ENCODE measurements around the gene ADGRE1.

ADGRE1 gene

GRCh38 chr19:6876748-6877147 is 10.6 kb upstream of the ADGRE1 start:
- no peak overlapping the region for H3K4me3 ChIP-seq (ENCODE audit: low read depth, low read length)
- no peak for TF ChIP-seq CTCF (IDR thresholded peaks at IDR 0.05; ENCODE audit: low read depth, low read length, missing control alignments)
- no peak for DNase-seq (ENCODE audit: low read depth)

- no peak for TF ChIP-seq CTCF (IDR thresholded peaks at IDR 0.05; ENCODE audit: low read depth, low read length, missing control alignments)
- H3K4me3 ChIP-seq (ENCODE audit: low read depth, low read length), result no peak overlapping the region
- DNase-seq (ENCODE audit: low read depth), result no peak
Measured at GRCh38 chr19:6877766-6878165, 9.6 kb upstream of the ADGRE1 start.

- TF ChIP-seq CTCF (IDR thresholded peaks at IDR 0.05; ENCODE audit: low read depth, low read length, missing control alignments), result no peak
- DNase-seq (ENCODE audit: low read depth), result no peak
- no peak overlapping the region for H3K4me3 ChIP-seq (ENCODE audit: low read depth, low read length)
Measured at GRCh38 chr19:6886277-6886897, 992 bp upstream of the ADGRE1 start.

GRCh38 chr19:6888967-6889366 is 1.6 kb downstream of the ADGRE1 start:
- no peak overlapping the region for H3K4me3 ChIP-seq (ENCODE audit: low read depth, low read length)
- no peak for TF ChIP-seq CTCF (IDR thresholded peaks at IDR 0.05; ENCODE audit: low read depth, low read length, missing control alignments)
- DNase-seq (ENCODE audit: low read depth), result no peak

- no peak overlapping the region for H3K4me3 ChIP-seq (ENCODE audit: low read depth, low read length)
- no peak for DNase-seq (ENCODE audit: low read depth)
- no peak for TF ChIP-seq CTCF (IDR thresholded peaks at IDR 0.05; ENCODE audit: low read depth, low read length, missing control alignments)
Measured at GRCh38 chr19:6890401-6890913, 3.1 kb downstream of the ADGRE1 start.

GRCh38 chr19:6890938-6891337 is 3.6 kb downstream of the ADGRE1 start:
- no peak for TF ChIP-seq CTCF (IDR thresholded peaks at IDR 0.05; ENCODE audit: low read depth, low read length, missing control alignments)
- H3K4me3 ChIP-seq (ENCODE audit: low read depth, low read length), result no peak overlapping the region
- no peak for DNase-seq (ENCODE audit: low read depth)

- no peak for TF ChIP-seq CTCF (IDR thresholded peaks at IDR 0.05; ENCODE audit: low read depth, low read length, missing control alignments)
- DNase-seq (ENCODE audit: low read depth), result no peak
Measured at GRCh38 chr19:6891761-6892385, 4.5 kb downstream of the ADGRE1 start.

More at GRCh38 chr19:6891761-6892385, 4.5 kb downstream of the ADGRE1 start:
- no peak overlapping the region for H3K4me3 ChIP-seq (ENCODE audit: low read depth, low read length)

All from GM12864 (cell line).